Subcutaneous abdominal adipose tissue (tissue), 5 donors: ENCODE results near the gene RXRA.

ENCODE experiments used
- H3K27ac ChIP-seq: one replicate; pipeline ENCODE4 v1.7.0; 2013; ENCODE audit warnings: low read depth, mild to moderate bottlenecking, inconsistent platforms, low read length, moderate library complexity
- H3K27me3 ChIP-seq, 5 donors: one replicate each; pipeline ENCODE4 v1.7.0; 2013; ENCODE audit warnings: low read length in 5 of 5, inconsistent platforms in 1 of 5; ENCODE audit not compliant: control insufficient read depth in 5 of 5, insufficient read depth in 4 of 5
- H3K36me3 ChIP-seq, 5 donors: one replicate each; pipeline ENCODE4 v1.7.0; 2013; ENCODE audit warnings: low read length in 5 of 5; ENCODE audit not compliant: control insufficient read depth in 5 of 5, insufficient read depth in 5 of 5
- H3K4me1 ChIP-seq, 5 donors: one replicate each; pipeline ENCODE4 v1.7.0; 2013; ENCODE audit warnings: low read length in 5 of 5, mild to moderate bottlenecking in 3 of 5, moderate library complexity in 1 of 5; ENCODE audit not compliant: control insufficient read depth in 5 of 5, insufficient read depth in 5 of 5
- H3K4me3 ChIP-seq, 5 donors: one replicate each; pipeline ENCODE4 v1.7.0; 2013; ENCODE audit warnings: low read length in 5 of 5, low read depth in 1 of 5
- H3K9ac ChIP-seq, 5 donors: one replicate each; pipeline ENCODE4 v1.7.0; 2013; ENCODE audit warnings: low read length in 5 of 5, mild to moderate bottlenecking in 4 of 5, moderate library complexity in 3 of 5
- H3K9me3 ChIP-seq, 5 donors: one replicate each; pipeline ENCODE4 v1.7.0; 2013; ENCODE audit warnings: low read length in 5 of 5; ENCODE audit not compliant: control insufficient read depth in 5 of 5
- donor health status: healthy.
- donor health status: healthy.
- donor health status: healthy.
- donor health status: healthy.
- donor health status: healthy.

Gene RXRA

DNA sequence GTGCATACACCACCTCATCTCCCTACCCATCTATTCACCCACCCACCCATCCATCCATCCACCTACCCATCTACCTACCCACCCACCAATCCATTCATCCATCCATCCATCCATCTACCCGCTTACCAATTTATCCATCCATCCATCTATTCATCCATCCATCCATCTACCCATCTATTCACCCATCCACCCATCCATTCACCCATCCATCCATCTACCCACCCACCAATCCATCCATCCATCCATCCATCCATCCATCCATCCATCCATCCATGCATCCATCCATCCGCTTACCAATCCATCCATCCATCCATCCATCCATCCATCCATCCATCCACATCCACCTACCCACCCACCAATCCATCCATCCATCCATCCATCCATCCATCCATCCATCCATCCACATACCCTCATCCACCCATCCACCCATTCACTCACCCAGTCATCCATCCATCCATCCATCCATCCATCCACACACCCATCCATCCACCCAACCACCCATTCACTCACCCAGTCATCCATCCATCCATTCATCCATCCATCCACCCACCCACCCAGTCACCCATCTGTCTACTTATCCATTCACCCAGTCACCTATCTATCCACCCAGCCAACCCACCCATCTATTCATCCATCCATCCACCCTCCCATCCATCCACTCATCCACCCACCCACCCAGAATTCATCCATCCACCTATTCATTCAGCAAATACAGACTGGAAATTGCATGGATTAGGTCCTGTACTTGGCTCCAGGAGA, 125.6 kb downstream of the RXRA start:
- no peak overlapping the region for H3K4me3 ChIP-seq
- no peaks in the 10 kb centered on the region for H3K27me3 ChIP-seq
- H3K4me1 ChIP-seq, result peaks cover 4 to 25% (median 18%) of the 10 kb centered on the region in 5 donors
- peaks cover 0 to 13% (median 7%) of the 10 kb centered on the region in 5 donors for H3K9me3 ChIP-seq
- H3K36me3 ChIP-seq, result no peaks in the 10 kb centered on the region
- no peak overlapping the region for H3K9ac ChIP-seq
- H3K27ac ChIP-seq, result no peak overlapping the region

DNA sequence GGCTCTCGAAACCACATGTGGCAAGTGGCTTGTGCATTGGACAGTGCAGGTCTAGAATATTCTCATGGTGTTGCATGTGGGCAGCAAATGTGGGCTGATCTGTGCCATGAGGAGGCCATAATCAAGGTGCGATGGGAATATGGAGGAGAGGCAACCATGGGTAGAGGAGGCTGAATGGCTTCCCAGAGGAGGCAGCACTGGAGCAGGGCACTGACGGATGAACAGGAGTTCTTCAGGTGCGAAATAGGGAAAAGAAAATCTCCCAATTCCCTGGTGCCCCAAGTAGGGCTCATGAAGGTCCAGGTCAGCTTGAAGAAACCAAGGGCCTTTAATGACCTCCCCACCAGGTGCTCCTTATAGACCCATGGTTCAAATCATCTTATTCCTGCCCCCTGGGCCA, 126.5 kb downstream of the RXRA start:
- H3K9ac ChIP-seq, result no peak overlapping the region
- peaks cover 6 to 32% (median 26%) of the 10 kb centered on the region in 5 donors for H3K4me1 ChIP-seq
- no peak overlapping the region for H3K4me3 ChIP-seq
- H3K36me3 ChIP-seq, result no peaks in the 10 kb centered on the region
- H3K27ac ChIP-seq, result no peak overlapping the region
- peaks cover 0 to 13% (median 7%) of the 10 kb centered on the region in 5 donors for H3K9me3 ChIP-seq
- no peaks in the 10 kb centered on the region for H3K27me3 ChIP-seq

DNA sequence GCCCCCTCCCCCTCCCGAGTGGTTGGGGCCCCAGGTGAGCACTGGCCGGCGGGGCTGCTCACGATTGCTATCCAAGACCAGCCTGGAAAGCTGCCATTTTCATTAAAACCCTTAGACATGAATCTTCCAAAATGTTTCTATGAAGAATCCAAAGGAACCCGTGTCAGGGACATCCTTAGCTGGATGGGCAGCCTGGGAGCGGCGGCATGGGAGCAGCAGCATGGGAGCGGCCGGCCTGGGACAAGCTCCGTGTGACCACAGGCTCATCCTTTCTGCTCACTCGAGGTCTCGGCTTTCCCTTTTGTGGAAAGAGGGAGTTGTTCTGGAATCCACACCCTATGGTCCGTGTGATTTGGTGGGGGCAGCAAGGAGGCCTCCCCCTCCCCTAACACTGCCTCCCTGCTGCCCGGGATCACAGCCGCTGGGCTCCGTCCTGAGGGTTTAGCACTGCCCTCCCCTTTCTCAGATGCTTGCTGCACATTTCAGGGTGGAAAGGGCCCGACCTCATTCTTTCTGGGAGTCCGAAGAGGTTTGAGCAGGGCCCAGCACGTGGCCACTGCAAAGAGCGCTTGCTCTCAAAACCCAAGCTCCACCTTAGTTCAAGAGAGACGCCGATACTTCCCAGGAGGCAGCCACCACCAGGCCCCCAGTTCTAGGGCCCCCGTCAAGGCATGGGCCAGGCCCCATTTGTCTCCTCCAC, 127.7 kb downstream of the RXRA start:
- Histone ChIP-seq H3K9me3 (peaks cover 0 to 5% (median under 1%) of the 10 kb centered on the region in 5 donors), H3K27ac (no peak overlapping the region), H3K4me1 (peaks cover 6 to 44% (median 37%) of the 10 kb centered on the region in 5 donors), H3K4me3 (no peak overlapping the region), H3K9ac (no peak overlapping the region), H3K36me3 (no peaks in the 10 kb centered on the region), H3K27me3 (no peaks in the 10 kb centered on the region)

DNA sequence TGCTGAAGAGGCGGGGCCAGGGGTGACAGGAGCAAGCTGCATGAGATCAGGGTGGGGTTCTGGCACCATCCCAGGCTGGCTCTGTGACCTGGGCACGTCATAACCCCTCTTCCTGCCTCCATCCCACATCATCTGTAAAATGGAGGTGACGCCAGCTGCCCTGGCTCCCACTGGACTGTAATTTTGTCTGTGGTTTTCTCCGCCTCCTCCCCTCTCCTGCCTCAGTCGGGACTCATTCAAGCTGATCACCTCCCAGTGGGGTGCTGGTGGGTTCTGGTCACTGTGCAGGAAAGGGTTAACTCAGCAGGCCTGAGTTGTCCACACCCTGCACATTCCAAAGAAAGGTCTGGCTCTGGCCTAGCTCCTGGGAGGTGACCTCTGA, 128.2 kb downstream of the RXRA start:
- Histone ChIP-seq H3K4me3 (no peak overlapping the region), H3K9ac (no peak overlapping the region), H3K36me3 (no peaks in the 10 kb centered on the region), H3K9me3 (no peaks in the 10 kb centered on the region), H3K4me1 (peaks cover 6 to 46% (median 43%) of the 10 kb centered on the region in 5 donors), H3K27me3 (no peaks in the 10 kb centered on the region), H3K27ac (no peak overlapping the region)

DNA sequence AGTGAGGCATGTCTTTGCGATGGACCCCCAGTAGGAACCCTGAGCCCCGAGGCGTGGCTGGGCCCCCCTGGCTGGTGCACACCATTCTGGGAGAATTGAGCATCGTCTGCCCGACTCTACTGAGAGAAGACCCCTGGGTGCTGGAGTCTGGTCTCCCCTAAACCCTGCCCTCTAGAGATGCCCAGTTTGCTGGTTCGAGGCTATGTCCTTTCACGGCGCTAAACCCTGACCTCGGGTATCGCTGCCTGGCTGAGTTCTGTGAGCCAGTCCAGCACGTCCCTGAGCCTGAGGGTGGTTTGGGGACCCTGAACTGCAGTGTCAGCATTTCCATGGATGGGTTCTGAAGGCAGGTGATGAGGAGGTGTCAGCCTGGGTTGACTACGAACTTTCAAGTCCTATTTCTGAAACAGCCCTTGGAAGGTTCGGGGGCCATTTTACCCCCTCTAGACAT, 128.8 kb downstream of the RXRA start:
- H3K9me3 ChIP-seq, result no peaks in the 10 kb centered on the region
- H3K4me3 ChIP-seq, result no peak overlapping the region
- H3K9ac ChIP-seq, result peak overlapping the region in 1 of 5 donors; percentile 60
- no peaks in the 10 kb centered on the region for H3K27me3 ChIP-seq
- H3K27ac ChIP-seq, result peak overlapping the region; percentile 87
- H3K36me3 ChIP-seq, result no peaks in the 10 kb centered on the region
- H3K4me1 ChIP-seq, result peaks cover 6 to 49% (median 44%) of the 10 kb centered on the region in 5 donors

DNA sequence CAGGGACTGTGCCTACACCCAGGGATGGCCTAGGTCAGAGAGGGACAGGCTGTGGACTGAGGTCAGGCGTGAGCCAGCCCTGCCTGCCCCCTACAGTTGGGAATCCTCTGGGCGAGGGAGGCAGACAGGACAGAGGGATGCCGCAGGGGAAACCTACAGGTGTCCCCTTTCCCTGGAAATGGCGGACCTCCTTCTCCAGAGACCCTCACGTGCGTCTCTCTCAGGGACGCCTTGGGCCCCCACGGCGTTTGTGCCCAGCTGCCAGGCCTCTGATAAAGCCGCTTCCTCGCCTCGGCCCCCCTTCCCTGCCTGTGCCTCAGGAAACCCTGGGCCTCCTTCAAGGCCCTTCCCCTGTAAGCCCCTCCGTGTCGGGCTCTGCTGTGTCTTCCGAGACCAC, 129.3 kb downstream of the RXRA start:
- peaks cover 6 to 49% (median 44%) of the 10 kb centered on the region in 5 donors for H3K4me1 ChIP-seq
- no peaks in the 10 kb centered on the region for H3K27me3 ChIP-seq
- peak overlapping the region; percentile 42 to 65 (median 50) for H3K4me3 ChIP-seq
- peak overlapping the region in 4 of 5 donors; percentile 53 to 60 (median 58) for H3K9ac ChIP-seq
- no peaks in the 10 kb centered on the region for H3K9me3 ChIP-seq
- H3K27ac ChIP-seq, result peak overlapping the region; percentile 87
- H3K36me3 ChIP-seq, result no peaks in the 10 kb centered on the region

DNA sequence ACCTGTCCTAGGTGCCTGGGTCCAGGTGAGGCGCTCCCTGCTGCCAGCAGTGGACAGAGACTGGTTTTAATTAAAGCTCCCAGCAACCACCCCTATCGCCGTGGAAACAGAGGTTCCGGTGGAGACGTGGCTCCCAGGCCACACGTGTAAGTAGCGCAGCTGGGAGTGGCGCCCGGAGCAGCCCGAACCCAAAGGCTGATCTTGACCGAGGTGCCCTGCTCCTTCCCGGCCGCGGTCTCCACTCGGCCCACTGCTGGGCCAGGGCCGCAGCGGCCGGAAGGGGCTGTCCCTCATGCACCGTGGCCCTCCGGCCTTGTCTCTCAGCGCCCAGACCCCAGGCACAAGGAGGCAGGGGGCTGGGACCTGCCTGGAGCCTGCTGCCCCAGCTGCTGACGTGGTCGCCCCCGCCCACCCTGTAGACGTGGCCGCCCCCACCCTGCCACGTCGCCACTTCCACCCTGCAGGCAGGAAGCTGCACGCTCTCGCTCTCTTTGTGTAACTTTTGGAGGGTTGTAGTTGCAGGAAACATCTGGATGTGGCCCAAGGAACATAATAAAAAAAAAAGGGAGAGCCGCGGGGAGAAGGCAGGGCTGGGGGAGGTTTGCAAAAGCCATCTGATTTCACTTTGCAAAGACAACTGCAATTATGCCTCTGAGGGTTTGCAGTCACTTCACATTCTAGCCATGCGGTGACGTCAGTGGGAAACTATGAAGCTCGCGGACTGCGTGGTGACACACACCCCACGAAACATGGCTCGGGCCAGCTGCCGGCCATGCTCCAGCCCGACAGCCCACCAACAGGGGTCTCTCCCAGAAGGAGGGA, 129.9 kb downstream of the RXRA start:
- peaks cover 0 to 5% (median 4%) of the 10 kb centered on the region in 5 donors for H3K9me3 ChIP-seq
- peak overlapping the region; percentile 87 for H3K27ac ChIP-seq
- H3K27me3 ChIP-seq, result no peaks in the 10 kb centered on the region
- H3K36me3 ChIP-seq, result no peaks in the 10 kb centered on the region
- H3K4me3 ChIP-seq, result peak overlapping the region; percentile 42 to 65 (median 50)
- peak overlapping the region in 4 of 5 donors; percentile 53 to 74 (median 72) for H3K9ac ChIP-seq
- H3K4me1 ChIP-seq, result peaks cover 6 to 49% (median 44%) of the 10 kb centered on the region in 5 donors

DNA sequence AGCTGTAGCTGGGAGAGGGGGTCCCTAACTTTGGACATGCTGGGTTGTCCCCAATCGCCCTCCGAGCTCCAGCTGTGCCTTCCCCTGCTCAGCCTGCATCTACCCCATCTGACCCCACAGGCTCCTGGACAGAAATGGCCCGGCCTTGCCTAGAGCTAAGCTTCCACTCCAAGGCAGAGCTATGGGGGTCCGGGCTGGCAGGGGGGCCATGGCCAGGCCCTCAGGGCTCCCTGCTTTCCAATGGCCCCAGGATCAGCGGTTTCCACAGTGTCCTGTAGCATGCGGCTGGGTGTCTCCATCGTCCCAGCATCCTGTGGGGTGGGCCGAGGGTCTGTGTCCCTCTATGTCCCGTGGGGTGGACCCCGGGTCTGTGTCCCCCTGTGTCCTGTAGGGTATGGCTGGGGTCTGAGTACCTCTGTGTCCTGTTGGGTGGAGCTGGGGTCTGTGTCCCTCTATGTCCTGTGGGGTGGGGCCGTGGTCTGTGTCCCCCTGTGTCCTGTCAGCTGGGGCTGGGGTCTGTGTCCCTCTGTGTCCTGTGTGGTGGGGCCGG, 130.6 kb downstream of the RXRA start:
- Histone ChIP-seq H3K9me3 (peaks cover 0 to 12% (median 11%) of the 10 kb centered on the region in 5 donors), H3K27ac (peak overlapping the region; percentile 87), H3K27me3 (no peaks in the 10 kb centered on the region), H3K4me3 (peak overlapping the region in 4 of 5 donors; percentile 30 to 65 (median 53)), H3K4me1 (peaks cover 6 to 49% (median 44%) of the 10 kb centered on the region in 5 donors), H3K9ac (peak overlapping the region in 3 of 5 donors; percentile 70 to 74 (median 73)), H3K36me3 (no peaks in the 10 kb centered on the region)

DNA sequence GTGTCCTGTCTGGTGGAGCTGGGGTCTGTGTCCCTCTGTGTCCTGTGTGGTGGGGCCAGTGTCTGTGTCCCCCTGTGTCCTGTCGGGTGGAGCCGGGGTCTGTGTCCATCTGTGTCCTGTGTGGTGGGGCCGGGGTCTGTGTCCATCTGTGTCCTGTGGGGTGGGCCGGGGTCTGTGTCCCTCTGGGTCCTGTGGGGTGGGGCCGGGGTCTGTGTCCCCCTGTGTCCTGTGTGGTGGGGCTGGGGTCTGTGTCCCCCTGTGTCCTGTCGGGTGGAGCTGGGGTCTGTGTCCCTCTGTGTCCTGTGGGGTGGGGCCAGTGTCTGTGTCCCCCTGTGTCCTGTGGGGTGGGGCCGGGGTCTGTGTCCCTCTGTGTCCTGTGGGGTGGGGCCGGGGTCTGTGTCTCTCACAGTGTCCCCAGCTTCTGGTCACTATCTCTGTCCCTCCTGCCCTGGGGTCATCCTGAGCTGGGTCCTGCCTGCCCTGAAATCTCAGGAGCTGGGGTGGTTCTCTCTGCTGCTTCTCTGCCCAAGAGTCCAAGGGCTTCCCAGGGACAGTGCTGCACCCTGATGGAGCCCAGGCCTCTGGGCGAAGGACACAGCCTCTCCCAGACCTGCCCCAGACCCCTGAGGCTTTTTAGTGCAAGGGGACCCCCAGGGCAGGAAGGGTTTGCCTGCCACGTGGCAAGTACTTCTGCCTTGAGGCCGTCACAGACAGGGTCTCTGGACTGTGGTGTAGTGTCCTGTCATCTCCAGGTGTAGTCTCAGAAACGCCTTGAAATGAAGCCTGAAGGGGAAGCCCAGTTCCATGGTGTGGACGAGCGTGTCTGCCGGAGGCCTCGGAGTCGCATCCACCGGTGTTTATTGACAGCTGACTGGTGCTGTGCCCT, 131.3 kb downstream of the RXRA start:
- Histone ChIP-seq H3K4me3 (no peak overlapping the region), H3K36me3 (no peaks in the 10 kb centered on the region), H3K27ac (peak overlapping the region; percentile 87), H3K9ac (peak overlapping the region in 1 of 5 donors; percentile 6), H3K4me1 (peaks cover 6 to 49% (median 44%) of the 10 kb centered on the region in 5 donors), H3K27me3 (no peaks in the 10 kb centered on the region), H3K9me3 (peaks cover 0 to 15% (median 11%) of the 10 kb centered on the region in 5 donors)
